Measurements from ENCODE around the gene SYNC. TPM values are rescaled to one million over a fixed set of nuclear protein-coding genes. Genes with fewer than 3 reads are reported as not detected.
A peak's percentile ranks its signal among the peaks of the same experiment; 100 is the strongest.

The SYNC gene
- total and polyA plus RNA-seq, 2 donors (not counting 3 experiments of a cell fraction or from before 2014, with no cell fraction given), result 3.5 to 9.4 TPM

DNA sequence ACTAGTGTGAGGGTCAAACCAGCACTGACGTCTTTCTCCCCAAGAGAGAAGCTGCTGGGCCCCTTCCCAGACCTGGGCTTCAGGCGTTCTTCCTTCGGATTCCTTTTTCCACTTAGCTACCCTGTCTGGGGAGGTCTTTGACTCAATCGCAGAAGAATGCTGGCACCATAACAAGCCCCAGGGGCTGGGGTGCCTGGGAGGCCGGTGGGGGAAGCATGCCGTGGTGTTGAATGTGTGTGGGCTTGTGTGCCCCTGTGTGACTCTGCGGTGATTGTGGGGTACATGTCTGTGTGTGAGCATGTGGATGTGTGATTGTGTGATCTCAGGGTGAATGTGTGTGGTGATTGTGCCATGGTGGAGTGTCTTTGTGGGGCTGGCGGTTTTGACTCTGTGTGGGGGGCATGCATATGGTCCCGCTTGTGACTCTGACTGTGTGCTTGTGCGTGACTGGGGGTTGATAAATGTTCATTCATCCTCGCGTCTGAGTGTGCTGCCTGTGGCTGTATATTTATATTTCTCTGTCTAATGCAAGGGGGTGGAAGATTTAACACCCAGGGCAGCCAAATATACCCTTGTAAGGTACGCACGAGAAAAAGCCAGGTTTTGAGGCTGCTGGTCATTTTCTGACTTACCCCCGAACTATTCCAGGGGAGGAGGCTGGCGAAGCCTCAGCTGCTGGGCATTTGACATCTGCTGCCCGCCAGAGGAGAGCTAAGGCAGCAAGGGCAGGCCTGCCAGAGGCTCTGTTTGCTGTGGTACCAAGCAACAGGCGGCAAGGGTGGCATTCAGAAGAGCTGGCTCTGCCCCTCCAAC, 1.1 kb upstream of the SYNC start:
- H2AFZ ChIP-seq (ENCODE audit: low read depth, low read length), result peak overlapping the region; percentile 97
- no TSS peak for BruUV-seq (replicated peaks)
- no peaks in the 10 kb centered on the region for H3K9me1 ChIP-seq (replicated peaks; ENCODE audit: control insufficient read depth, extremely low read depth, insufficient read depth, low read length)
- dilution Hi-C loops (cut with MboI; ENCODE audit: extremely low pct_ligation_motif_present, low sequenced_read_pairs), result no loop called here
- H4K20me1 ChIP-seq (replicated peaks; ENCODE audit: control insufficient read depth, extremely low read depth, insufficient read depth, low read length), result no peaks in the 10 kb centered on the region
- H3K27ac ChIP-seq (ENCODE audit: insufficient read depth, low read depth, low read length), result no peak overlapping the region
- peak overlapping the region in 2 of 3 experiments; percentile 63 to 75 for H3K4me3 ChIP-seq (replicated peaks in 1 of 3; ENCODE audit: insufficient read depth in 1 of 3, low read depth in 1 of 3, low read length in 3 of 3)
- H3K4me1 ChIP-seq (ENCODE audit: control insufficient read depth, extremely low read depth, insufficient read depth, low read length), result peaks cover 11% of the 10 kb centered on the region
- POLR2A ChIA-PET, result no interaction called here
- no peaks in the 10 kb centered on the region for H3K36me3 ChIP-seq (ENCODE audit: control insufficient read depth in 2 of 2, extremely low read depth in 1 of 2, insufficient read depth in 2 of 2, low read length in 2 of 2)
- FAIRE-seq, result no peak
- intact Hi-C loops (cut with micrococcal nuclease), result no loop called here
- DNase-seq (ENCODE audit: low read depth, low spot score), result no peak
- no peaks in the 10 kb centered on the region for H3K79me2 ChIP-seq (ENCODE audit: control insufficient read depth, insufficient read depth, low read length)
- no peak for TF ChIP-seq POLR2AphosphoS5 (IDR thresholded peaks at IDR 0.05; ENCODE audit: insufficient read depth, low read depth, low read length)
- TF ChIP-seq EZH2 (IDR thresholded peaks at IDR 0.05; ENCODE audit: borderline replicate concordance, low read depth, low read length, severe bottlenecking), result no peak
- TF ChIP-seq MYC (IDR thresholded peaks at IDR 0.05; ENCODE audit: low read depth, low read length), result no peak
- no peak for TF ChIP-seq GATA2 (IDR thresholded peaks at IDR 0.05; ENCODE audit: insufficient read depth, insufficient read length, low read depth, low read length)
- no peak for TF ChIP-seq JUN (IDR thresholded peaks at IDR 0.05; ENCODE audit: borderline replicate concordance, insufficient read depth, insufficient read length, low read depth)
- TF ChIP-seq, protein P1, sequence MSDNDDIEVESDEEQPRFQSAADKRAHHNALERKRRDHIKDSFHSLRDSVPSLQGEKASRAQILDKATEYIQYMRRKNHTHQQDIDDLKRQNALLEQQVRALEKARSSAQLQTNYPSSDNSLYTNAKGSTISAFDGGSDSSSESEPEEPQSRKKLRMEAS (IDR thresholded peaks at IDR 0.05; ENCODE audit: insufficient read depth, insufficient read length), result no peak
- TF ChIP-seq, protein P2, sequence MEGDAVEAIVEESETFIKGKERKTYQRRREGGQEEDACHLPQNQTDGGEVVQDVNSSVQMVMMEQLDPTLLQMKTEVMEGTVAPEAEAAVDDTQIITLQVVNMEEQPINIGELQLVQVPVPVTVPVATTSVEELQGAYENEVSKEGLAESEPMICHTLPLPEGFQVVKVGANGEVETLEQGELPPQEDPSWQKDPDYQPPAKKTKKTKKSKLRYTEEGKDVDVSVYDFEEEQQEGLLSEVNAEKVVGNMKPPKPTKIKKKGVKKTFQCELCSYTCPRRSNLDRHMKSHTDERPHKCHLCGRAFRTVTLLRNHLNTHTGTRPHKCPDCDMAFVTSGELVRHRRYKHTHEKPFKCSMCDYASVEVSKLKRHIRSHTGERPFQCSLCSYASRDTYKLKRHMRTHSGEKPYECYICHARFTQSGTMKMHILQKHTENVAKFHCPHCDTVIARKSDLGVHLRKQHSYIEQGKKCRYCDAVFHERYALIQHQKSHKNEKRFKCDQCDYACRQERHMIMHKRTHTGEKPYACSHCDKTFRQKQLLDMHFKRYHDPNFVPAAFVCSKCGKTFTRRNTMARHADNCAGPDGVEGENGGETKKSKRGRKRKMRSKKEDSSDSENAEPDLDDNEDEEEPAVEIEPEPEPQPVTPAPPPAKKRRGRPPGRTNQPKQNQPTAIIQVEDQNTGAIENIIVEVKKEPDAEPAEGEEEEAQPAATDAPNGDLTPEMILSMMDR (IDR thresholded peaks at IDR 0.05; ENCODE audit: extremely low read depth in 1 of 2, insufficient read depth in 1 of 2, low read depth in 1 of 2, low read length in 2 of 2), result no peak
- no peak for TF ChIP-seq FOS (IDR thresholded peaks at IDR 0.05; ENCODE audit: borderline replicate concordance, insufficient read depth, low read length)
- no peak for TF ChIP-seq POLR2A (IDR thresholded peaks at IDR 0.05; ENCODE audit: low read depth, low read length)
- no peaks in the 10 kb centered on the region for H3K27me3 ChIP-seq (ENCODE audit: control insufficient read depth in 2 of 2, insufficient read depth in 2 of 2, low read length in 2 of 2)
- H3K9ac ChIP-seq (replicated peaks; ENCODE audit: extremely low read depth, insufficient read depth, low read length), result no peak overlapping the region
- CTCF ChIA-PET, result interaction anchor here (1.4 kb wide), 1 partner anchor 9 kb away, joined by 7 read pairs; no protein-coding TSS in a partner anchor
- H3K4me2 ChIP-seq (ENCODE audit: insufficient read depth, low read length), result peak overlapping the region; percentile 78
- H3K9me3 ChIP-seq (replicated peaks; ENCODE audit: control insufficient read depth, insufficient read depth, low read length), result no peaks in the 10 kb centered on the region
